Endodermal cell (in vitro differentiated cells): ENCODE results near the gene MOCS1. TPM values are rescaled to one million over a fixed set of nuclear protein-coding genes. Genes with fewer than 3 reads are reported as not detected.

Experiments
- DNase-seq: peaks from one replicate; pipeline ENCODE4 v3.0.0-alpha.2; 2017
- H3K27ac ChIP-seq: 2 replicates; pipeline ENCODE4 v1.5.1; 2013; ENCODE audit warnings: mild to moderate bottlenecking, low read depth, low read length, moderate library complexity
- H3K27me3 ChIP-seq: 2 replicates; pipeline ENCODE4 v1.6.1; 2013; ENCODE audit warnings: mild to moderate bottlenecking, low read length, moderate library complexity; ENCODE audit not compliant: insufficient read depth, control insufficient read depth, poor library complexity, severe bottlenecking
- H3K36me3 ChIP-seq: 2 replicates; pipeline ENCODE4 v1.7.0; 2013; ENCODE audit warnings: mild to moderate bottlenecking, low read length, moderate library complexity; ENCODE audit not compliant: control insufficient read depth, insufficient read depth
- H3K4me1 ChIP-seq: one replicate; pipeline ENCODE4 v1.7.0; 2013; ENCODE audit warnings: low read length; ENCODE audit not compliant: control insufficient read depth, insufficient read depth
- H3K4me3 ChIP-seq: 2 replicates; pipeline ENCODE4 v1.5.1; 2013; ENCODE audit warnings: mild to moderate bottlenecking, low read length, moderate library complexity
- H3K9ac ChIP-seq: 2 replicates; pipeline ENCODE4 v1.6.1; 2013; ENCODE audit warnings: mild to moderate bottlenecking, low read length, moderate library complexity; ENCODE audit not compliant: poor library complexity, severe bottlenecking; ENCODE audit errors: extremely low read depth
- H3K9me3 ChIP-seq: 2 replicates; pipeline ENCODE4 v1.6.1; 2013; ENCODE audit warnings: mild to moderate bottlenecking, low read length, moderate library complexity; ENCODE audit not compliant: control insufficient read depth
- H3K27ac Mint-ChIP-seq: 2 replicates; pipeline ENCODE4 v1.8.0; 2020; ENCODE audit warnings: mixed read lengths
- H3K27me3 Mint-ChIP-seq: 2 replicates; pipeline ENCODE4 v1.8.0; 2021; ENCODE audit warnings: mild to moderate bottlenecking, mixed read lengths; ENCODE audit not compliant: insufficient read depth
- H3K36me3 Mint-ChIP-seq: 2 replicates; pipeline ENCODE4 v1.8.0; 2020; ENCODE audit warnings: low read depth, mixed read lengths
- H3K4me1 Mint-ChIP-seq: 2 replicates; pipeline ENCODE4 v1.8.0; 2020; ENCODE audit warnings: mixed read lengths
- H3K4me3 Mint-ChIP-seq: 2 replicates; pipeline ENCODE4 v1.8.0; 2020; ENCODE audit warnings: mild to moderate bottlenecking, moderate library complexity, mixed read lengths
- H3K9me3 Mint-ChIP-seq: 2 replicates; pipeline ENCODE4 v1.8.0; 2020; ENCODE audit warnings: mild to moderate bottlenecking, mixed read lengths
- WGBS, 2 experiments: methylation state at CpG; one replicate each; pipeline versions ENCODE4 v1.1.5 to v1.1.7; 2013; ENCODE audit warnings: missing lambda C conversion rate in 2 of 2, mixed read lengths in 1 of 2; ENCODE audit not compliant: insufficient coverage in 1 of 2, insufficient read length in 1 of 2; 5-methylcytosine and 5-hydroxymethylcytosine counted together
- total RNA-seq, 2 donors: library from RNA; stranded (reverse); fragmentation: NEBNext Ultra II Directional in 1 of 2; extraction: Animal tissue kit (Norgen Biotek cat#: 25700) in 1 of 2; gene quantifications; 2 replicates in 1 of 2; 3 replicates in 1 of 2; pipeline ENCODE4 v1.2.1, GENCODE V29; 2021
- TF ChIP-seq, protein P1 (sequence below): fragments of 200-600 bp; sonication (generic); conservative IDR thresholded peaks from 2 replicates; pipeline ENCODE4 v1.5.0; 2021; ENCODE audit warnings: antibody characterized with exemption, mild to moderate bottlenecking

Gene MOCS1
- total RNA-seq, 2 donors from 2014 or later, result 8.7 to 11.3 TPM

DNA sequence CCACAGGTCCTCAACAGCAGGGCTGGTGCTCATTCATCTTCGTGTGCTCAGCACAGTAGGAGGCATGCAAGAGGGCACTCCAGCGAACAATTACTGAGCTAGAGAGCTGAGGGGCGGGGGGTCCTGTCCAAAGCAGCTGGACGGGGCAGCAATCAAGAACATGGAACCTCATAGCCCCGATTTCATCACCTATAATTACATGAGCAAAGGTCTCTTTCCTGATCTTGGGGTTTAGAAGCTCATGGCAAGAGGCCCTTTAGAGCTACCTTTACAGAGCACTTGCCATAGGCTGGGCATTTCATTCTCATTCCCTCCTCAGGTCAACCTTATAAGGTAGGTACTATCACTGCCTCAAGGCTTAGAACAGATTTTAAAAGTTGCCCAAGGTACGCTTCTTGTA lies 10.4 kb downstream of the MOCS1 start:
- H3K4me1 Mint-ChIP-seq, result peaks cover 4% of the 10 kb centered on the region
- H3K9me3 ChIP-seq, result no peaks in the 10 kb centered on the region
- no peaks in the 10 kb centered on the region for H3K4me1 ChIP-seq
- peaks cover 4% of the 10 kb centered on the region for H3K9me3 Mint-ChIP-seq
- peaks cover 40% of the 10 kb centered on the region for H3K36me3 Mint-ChIP-seq
- TF ChIP-seq, protein P1, sequence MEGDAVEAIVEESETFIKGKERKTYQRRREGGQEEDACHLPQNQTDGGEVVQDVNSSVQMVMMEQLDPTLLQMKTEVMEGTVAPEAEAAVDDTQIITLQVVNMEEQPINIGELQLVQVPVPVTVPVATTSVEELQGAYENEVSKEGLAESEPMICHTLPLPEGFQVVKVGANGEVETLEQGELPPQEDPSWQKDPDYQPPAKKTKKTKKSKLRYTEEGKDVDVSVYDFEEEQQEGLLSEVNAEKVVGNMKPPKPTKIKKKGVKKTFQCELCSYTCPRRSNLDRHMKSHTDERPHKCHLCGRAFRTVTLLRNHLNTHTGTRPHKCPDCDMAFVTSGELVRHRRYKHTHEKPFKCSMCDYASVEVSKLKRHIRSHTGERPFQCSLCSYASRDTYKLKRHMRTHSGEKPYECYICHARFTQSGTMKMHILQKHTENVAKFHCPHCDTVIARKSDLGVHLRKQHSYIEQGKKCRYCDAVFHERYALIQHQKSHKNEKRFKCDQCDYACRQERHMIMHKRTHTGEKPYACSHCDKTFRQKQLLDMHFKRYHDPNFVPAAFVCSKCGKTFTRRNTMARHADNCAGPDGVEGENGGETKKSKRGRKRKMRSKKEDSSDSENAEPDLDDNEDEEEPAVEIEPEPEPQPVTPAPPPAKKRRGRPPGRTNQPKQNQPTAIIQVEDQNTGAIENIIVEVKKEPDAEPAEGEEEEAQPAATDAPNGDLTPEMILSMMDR, result no peak
- 87 to 92% methylated on average over 4 to 6 of the region's 6 CpGs for WGBS, 2 experiments
- no peaks in the 10 kb centered on the region for H3K36me3 ChIP-seq
- no peak for DNase-seq
- no peak overlapping the region for H3K27ac Mint-ChIP-seq
- H3K9ac ChIP-seq, result no peak overlapping the region
- H3K4me3 ChIP-seq, result no peak overlapping the region
- H3K27me3 ChIP-seq, result no peaks in the 10 kb centered on the region
- H3K4me3 Mint-ChIP-seq, result no peak overlapping the region
- H3K27me3 Mint-ChIP-seq, result no peaks in the 10 kb centered on the region
- no peak overlapping the region for H3K27ac ChIP-seq

DNA sequence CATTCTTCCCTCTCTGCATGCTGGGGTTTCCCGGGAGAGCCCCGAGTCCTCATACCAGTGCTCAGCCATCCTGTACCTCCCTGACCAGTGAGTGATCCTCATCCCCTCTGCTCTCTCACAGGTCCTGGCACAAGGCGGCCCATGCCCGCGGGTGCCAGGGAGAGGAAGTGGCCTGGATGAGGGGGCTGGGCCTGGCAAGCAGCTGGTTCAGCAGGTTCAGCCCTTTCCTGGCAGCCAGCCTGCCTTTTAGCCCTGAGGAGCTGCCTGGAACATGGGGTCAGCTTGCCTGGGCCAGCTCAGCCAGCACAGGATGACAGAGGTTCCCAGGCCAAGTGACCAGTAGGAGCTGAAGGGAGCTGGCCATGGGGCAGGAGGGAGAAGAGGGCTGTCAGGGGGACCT lies 10.9 kb downstream of the MOCS1 start:
- 98% methylated on average over 5 of the region's 5 CpGs; no CpG with 5 or more reads in 1 of the 2 experiments for WGBS, 2 experiments
- H3K36me3 ChIP-seq, result no peaks in the 10 kb centered on the region
- Mint-ChIP-seq H3K4me1 (peaks cover 4% of the 10 kb centered on the region), H3K27me3 (no peaks in the 10 kb centered on the region), H3K27ac (no peak overlapping the region), H3K4me3 (no peak overlapping the region), H3K36me3 (peaks cover 40% of the 10 kb centered on the region), H3K9me3 (peaks cover 4% of the 10 kb centered on the region)
- no peaks in the 10 kb centered on the region for H3K4me1 ChIP-seq
- no peak overlapping the region for H3K9ac ChIP-seq
- no peak overlapping the region for H3K27ac ChIP-seq
- TF ChIP-seq, protein P1, result no peak
- DNase-seq, result no peak
- no peak overlapping the region for H3K4me3 ChIP-seq
- no peaks in the 10 kb centered on the region for H3K27me3 ChIP-seq
- no peaks in the 10 kb centered on the region for H3K9me3 ChIP-seq

DNA sequence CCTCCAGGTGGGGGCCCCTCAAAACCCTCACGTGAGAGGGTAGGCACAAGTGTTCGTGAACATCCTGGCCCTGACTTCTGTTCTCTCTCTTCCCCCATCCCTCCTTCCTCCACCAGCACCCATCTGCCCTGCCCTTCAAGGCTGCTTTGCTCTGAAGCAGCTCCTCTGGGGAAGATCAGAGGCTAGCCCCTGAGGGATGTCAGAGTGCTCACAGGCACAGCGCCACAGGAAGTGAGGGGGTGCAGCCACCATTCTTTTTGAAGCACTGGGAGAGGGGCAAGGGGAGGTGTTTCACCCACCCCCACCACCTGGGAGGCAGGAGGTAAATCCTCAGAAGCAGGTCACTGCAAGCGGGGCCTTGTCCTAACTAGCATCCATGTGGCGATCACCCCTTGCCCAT lies 11.4 kb downstream of the MOCS1 start:
- H3K4me3 ChIP-seq, result no peak overlapping the region
- no peaks in the 10 kb centered on the region for H3K36me3 ChIP-seq
- no peaks in the 10 kb centered on the region for H3K27me3 Mint-ChIP-seq
- no peak overlapping the region for H3K9ac ChIP-seq
- WGBS, 2 experiments, result 89 to 95% methylated on average over 4 to 5 of the region's 5 CpGs
- no peaks in the 10 kb centered on the region for H3K4me1 ChIP-seq
- no peak overlapping the region for H3K27ac ChIP-seq
- peaks cover 8% of the 10 kb centered on the region for H3K4me1 Mint-ChIP-seq
- TF ChIP-seq, protein P1, result no peak
- H3K36me3 Mint-ChIP-seq, result peaks cover 40% of the 10 kb centered on the region
- H3K4me3 Mint-ChIP-seq, result no peak overlapping the region
- DNase-seq, result no peak
- H3K27ac Mint-ChIP-seq, result no peak overlapping the region
- H3K27me3 ChIP-seq, result no peaks in the 10 kb centered on the region
- no peaks in the 10 kb centered on the region for H3K9me3 ChIP-seq
- H3K9me3 Mint-ChIP-seq, result peaks cover 4% of the 10 kb centered on the region
